C4-2B (cell line): ENCODE results near the gene SLMAP.

ENCODE experiments used
- ZFX ChIP-seq: fragments of 450-650 bp; IDR thresholded peaks from 2 replicates; pipeline ENCODE4 v1.6.1; 2017
- TF ChIP-seq, protein P1 (sequence below): fragments of 450-650 bp; conservative IDR thresholded peaks from 2 replicates; pipeline ENCODE4 v1.5.1; 2017; ENCODE audit warnings: mild to moderate bottlenecking

- TF ChIP-seq, protein P1, sequence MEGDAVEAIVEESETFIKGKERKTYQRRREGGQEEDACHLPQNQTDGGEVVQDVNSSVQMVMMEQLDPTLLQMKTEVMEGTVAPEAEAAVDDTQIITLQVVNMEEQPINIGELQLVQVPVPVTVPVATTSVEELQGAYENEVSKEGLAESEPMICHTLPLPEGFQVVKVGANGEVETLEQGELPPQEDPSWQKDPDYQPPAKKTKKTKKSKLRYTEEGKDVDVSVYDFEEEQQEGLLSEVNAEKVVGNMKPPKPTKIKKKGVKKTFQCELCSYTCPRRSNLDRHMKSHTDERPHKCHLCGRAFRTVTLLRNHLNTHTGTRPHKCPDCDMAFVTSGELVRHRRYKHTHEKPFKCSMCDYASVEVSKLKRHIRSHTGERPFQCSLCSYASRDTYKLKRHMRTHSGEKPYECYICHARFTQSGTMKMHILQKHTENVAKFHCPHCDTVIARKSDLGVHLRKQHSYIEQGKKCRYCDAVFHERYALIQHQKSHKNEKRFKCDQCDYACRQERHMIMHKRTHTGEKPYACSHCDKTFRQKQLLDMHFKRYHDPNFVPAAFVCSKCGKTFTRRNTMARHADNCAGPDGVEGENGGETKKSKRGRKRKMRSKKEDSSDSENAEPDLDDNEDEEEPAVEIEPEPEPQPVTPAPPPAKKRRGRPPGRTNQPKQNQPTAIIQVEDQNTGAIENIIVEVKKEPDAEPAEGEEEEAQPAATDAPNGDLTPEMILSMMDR = no peak
- TF ChIP-seq ZFX = no peak
Measured at GRCh38 chr3:57709559-57709958, 46.5 kb upstream of the SLMAP start.
